Endothelial cell of umbilical vein (primary cell): Measurements from ENCODE around the gene TMPRSS4. TPM values are rescaled to one million over a fixed set of nuclear protein-coding genes. Genes with fewer than 3 reads are reported as not detected.

Experiments
- BruUV-seq: library from RNA; stranded (reverse); fragments of 400-500 nt; replicated peaks from 2 replicates; lab custom pipeline; 2021; lab: Mats Ljungman, UMichigan
- CTCF ChIA-PET: fragments of 300-600, 350-600 bp; sonication (Branson Sonifier 250); formaldehyde crosslinking; loops from one replicate; lab custom pipeline; 2021; ENCODE audit warnings: antibody characterized with exemption, inconsistent platforms; lab: Charles Lee
- POLR2A ChIA-PET: fragments of 300-600, 350-600 bp; sonication (Branson Sonifier 250); formaldehyde crosslinking; loops from one replicate; lab custom pipeline; 2021; ENCODE audit warnings: antibody characterized with exemption, inconsistent platforms; lab: Charles Lee
- DNase-seq: peaks from one replicate; pipeline ENCODE4 v3.0.0-alpha.2; 2011; ENCODE audit warnings: low read depth, low spot score
- FAIRE-seq: peaks from 2 replicates; lab custom pipeline; 2011; peaks lifted over from hg19 to GRCh38; lab: Jason Lieb, UNC
- H2AFZ ChIP-seq: 2 replicates; pipeline ENCODE4 v1.6.0; 2012; ENCODE audit warnings: low read depth, low read length, control low read depth, inconsistent platforms
- H3K27ac ChIP-seq: 2 replicates; pipeline ENCODE4 v1.5.1; 2011; ENCODE audit warnings: low read depth, mild to moderate bottlenecking, control low read depth, low read length, moderate library complexity; ENCODE audit not compliant: insufficient read depth
- H3K27me3 ChIP-seq, 2 experiments: 2 replicates each; pipeline versions ENCODE4 v1.6.0 to v1.6.1; 2011; ENCODE audit warnings: low read length in 2 of 2, mixed read lengths in 1 of 2; ENCODE audit not compliant: control insufficient read depth in 2 of 2, insufficient read depth in 2 of 2
- H3K36me3 ChIP-seq, 2 experiments: 2 replicates in 1 of 2; 3 replicates in 1 of 2; pipeline ENCODE4 v1.5.1; 2011; ENCODE audit warnings: low read length in 2 of 2, mild to moderate bottlenecking in 1 of 2, moderate library complexity in 1 of 2; ENCODE audit not compliant: control insufficient read depth in 2 of 2, insufficient read depth in 2 of 2; ENCODE audit errors: extremely low read depth in 1 of 2
- H3K4me1 ChIP-seq: 3 replicates; pipeline ENCODE4 v1.5.1; 2011; ENCODE audit warnings: mild to moderate bottlenecking, low read length; ENCODE audit not compliant: control insufficient read depth, insufficient read depth; ENCODE audit errors: extremely low read depth
- H3K4me2 ChIP-seq: 2 replicates; pipeline ENCODE4 v1.6.1; 2011; ENCODE audit warnings: low read length, control low read depth, mixed read lengths; ENCODE audit not compliant: insufficient read depth
- H3K4me3 ChIP-seq, 3 experiments: fragments of 200-600 bp in 1 of 3; sonication (generic), shearing (Covaris generic) in 1 of 3; replicated peaks in 1 of 3; 2 replicates each; pipeline ENCODE4 v1.5.1; 2011 to 2016; ENCODE audit warnings: control low read depth in 3 of 3, low read length in 3 of 3, mild to moderate bottlenecking in 2 of 3, inconsistent platforms in 1 of 3, low read depth in 1 of 3, moderate library complexity in 1 of 3; ENCODE audit not compliant: insufficient read depth in 1 of 3
- H3K79me2 ChIP-seq: 2 replicates; pipeline ENCODE4 v1.6.0; 2012; ENCODE audit warnings: low read length, inconsistent platforms; ENCODE audit not compliant: control insufficient read depth, insufficient read depth
- H3K9ac ChIP-seq: replicated peaks from 2 replicates; pipeline ENCODE3; 2011; ENCODE audit warnings: low read length, control low read depth; ENCODE audit not compliant: insufficient read depth; ENCODE audit errors: extremely low read depth
- H3K9me1 ChIP-seq: replicated peaks from 3 replicates; pipeline ENCODE4 v1.6.0; 2011; ENCODE audit warnings: mild to moderate bottlenecking, low read length; ENCODE audit not compliant: control insufficient read depth, insufficient read depth; ENCODE audit errors: extremely low read depth
- H3K9me3 ChIP-seq: replicated peaks from 2 replicates; pipeline ENCODE4 v1.5.1; 2012; ENCODE audit warnings: low read length, inconsistent platforms; ENCODE audit not compliant: control insufficient read depth, insufficient read depth
- H4K20me1 ChIP-seq: replicated peaks from 2 replicates; pipeline ENCODE3; 2011; ENCODE audit warnings: mild to moderate bottlenecking, low read length; ENCODE audit not compliant: control insufficient read depth, insufficient read depth; ENCODE audit errors: extremely low read depth
- EZH2 ChIP-seq: IDR thresholded peaks from 2 replicates; pipeline ENCODE4 v1.6.1; 2012; ENCODE audit warnings: borderline replicate concordance, low read depth, mild to moderate bottlenecking, moderate library complexity, low read length, inconsistent platforms; ENCODE audit not compliant: severe bottlenecking
- FOS ChIP-seq: IDR thresholded peaks from 2 replicates; pipeline ENCODE4 v1.6.1; 2011; ENCODE audit warnings: mild to moderate bottlenecking, low read length, moderate library complexity, borderline replicate concordance; ENCODE audit not compliant: insufficient read depth
- GATA2 ChIP-seq: IDR thresholded peaks from 2 replicates; pipeline ENCODE4 v1.7.0; 2011; ENCODE audit warnings: low read depth, mild to moderate bottlenecking, moderate library complexity, mixed read lengths, low read length; ENCODE audit not compliant: insufficient read length, insufficient read depth
- MYC ChIP-seq: IDR thresholded peaks from one replicate; pipeline ENCODE4 v1.6.1; 2011; ENCODE audit warnings: mild to moderate bottlenecking, low read depth, low read length
- POLR2A ChIP-seq: IDR thresholded peaks from 2 replicates; pipeline ENCODE4 v1.6.1; 2012; ENCODE audit warnings: low read depth, mild to moderate bottlenecking, control low read depth, low read length
- POLR2AphosphoS5 ChIP-seq: IDR thresholded peaks from 2 replicates; pipeline ENCODE4 v1.6.1; 2012; ENCODE audit warnings: low read depth, mild to moderate bottlenecking, control low read depth, low read length, moderate library complexity; ENCODE audit not compliant: insufficient read depth
- dilution Hi-C: fragments of 300-500 bp; cut with MboI; formaldehyde crosslinking; loops from one replicate; pipeline ENCODE4 v1.15.0; 2019; ENCODE audit warnings: low sequenced_read_pairs; ENCODE audit not compliant: extremely low pct_ligation_motif_present
- intact Hi-C: fragments of 100-400 bp; cut with micrococcal nuclease; formaldehyde crosslinking; loops from one replicate; pipeline ENCODE4 v1.10.0; 2022
- polyA plus RNA-seq, 4 experiments: library from polyadenylated mRNA; depleted of rRNA in 3 of 4; stranded (reverse) in 3 of 4; unstranded in 1 of 4; fragments of >200 nt; gene quantifications; 2 replicates each; pipeline versions ENCODE4 v1.2.1 to v1.2.3, GENCODE V29; 2011 to 2012; ENCODE audit warnings: missing spikeins in 1 of 4
- total RNA-seq: library from RNA; stranded (reverse); gene quantifications from 2 replicates; pipeline ENCODE4 v1.2.3, GENCODE V29; 2021
- TF ChIP-seq, protein P1 (sequence below): IDR thresholded peaks from 2 replicates; pipeline ENCODE4 v1.6.1; 2011; ENCODE audit not compliant: insufficient read depth, insufficient read length

TMPRSS4 gene
- total and polyA plus RNA-seq, 2 donors (not counting 3 experiments of a cell fraction or from before 2014, with no cell fraction given): not detected

DNA sequence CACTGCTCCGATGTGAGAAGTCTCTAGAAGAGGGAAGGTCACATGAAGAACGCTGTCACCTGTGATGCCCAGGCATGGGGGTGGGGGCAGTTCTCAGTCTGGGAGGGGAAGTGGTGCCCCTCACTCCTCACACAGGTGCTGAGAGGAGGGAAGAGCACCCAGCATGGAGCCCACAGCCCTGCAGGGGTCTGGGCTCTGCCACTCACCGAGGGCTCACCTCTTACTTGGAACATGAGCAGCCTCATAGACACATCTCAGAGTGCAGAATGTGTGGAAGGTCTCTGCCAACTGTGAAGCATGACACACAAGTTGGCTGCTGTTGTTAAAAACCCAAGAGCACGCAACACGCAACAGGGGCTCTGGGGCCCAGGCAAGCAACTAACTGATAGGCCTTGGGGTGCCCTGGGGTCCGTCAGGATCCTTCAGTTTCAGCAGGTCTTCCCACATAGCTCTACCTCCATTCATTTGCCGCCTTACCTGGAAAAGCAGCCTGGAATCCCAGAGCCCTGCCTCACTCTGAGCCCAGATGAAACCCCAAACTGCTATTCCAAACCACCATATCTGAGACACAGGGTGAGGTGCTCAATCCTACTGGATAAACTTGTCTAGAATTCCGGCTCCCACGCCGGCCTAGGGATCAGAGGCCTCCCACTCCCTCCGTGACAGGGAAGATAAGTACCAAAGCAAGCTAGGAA is 17.5 kb upstream of the TMPRSS4 start:
- ChIA-PET POLR2A (no interaction called here), CTCF (interaction anchor here (0.6 kb wide), 1 partner anchor 1578 kb away, joined by 3 read pairs; no protein-coding TSS in a partner anchor)
- Histone ChIP-seq H3K9ac (no peak overlapping the region), H3K4me1 (no peaks in the 10 kb centered on the region), H3K36me3 (no peaks in the 10 kb centered on the region), H2AFZ (no peak overlapping the region), H3K4me2 (no peak overlapping the region), H3K9me3 (no peaks in the 10 kb centered on the region), H3K79me2 (no peaks in the 10 kb centered on the region), H3K27me3 (no peaks in the 10 kb centered on the region), H3K9me1 (no peaks in the 10 kb centered on the region), H4K20me1 (no peaks in the 10 kb centered on the region), H3K27ac (no peak overlapping the region), H3K4me3 (no peak overlapping the region)
- dilution Hi-C loops (no loop called here), intact Hi-C loops (no loop called here)
- no peak for FAIRE-seq
- TF ChIP-seq POLR2A: no peak
- TF ChIP-seq, protein P1, sequence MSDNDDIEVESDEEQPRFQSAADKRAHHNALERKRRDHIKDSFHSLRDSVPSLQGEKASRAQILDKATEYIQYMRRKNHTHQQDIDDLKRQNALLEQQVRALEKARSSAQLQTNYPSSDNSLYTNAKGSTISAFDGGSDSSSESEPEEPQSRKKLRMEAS: no peak
- no peak for TF ChIP-seq FOS
- no peak for TF ChIP-seq GATA2
- no peak for TF ChIP-seq MYC
- BruUV-seq: no TSS peak
- no peak for DNase-seq

DNA sequence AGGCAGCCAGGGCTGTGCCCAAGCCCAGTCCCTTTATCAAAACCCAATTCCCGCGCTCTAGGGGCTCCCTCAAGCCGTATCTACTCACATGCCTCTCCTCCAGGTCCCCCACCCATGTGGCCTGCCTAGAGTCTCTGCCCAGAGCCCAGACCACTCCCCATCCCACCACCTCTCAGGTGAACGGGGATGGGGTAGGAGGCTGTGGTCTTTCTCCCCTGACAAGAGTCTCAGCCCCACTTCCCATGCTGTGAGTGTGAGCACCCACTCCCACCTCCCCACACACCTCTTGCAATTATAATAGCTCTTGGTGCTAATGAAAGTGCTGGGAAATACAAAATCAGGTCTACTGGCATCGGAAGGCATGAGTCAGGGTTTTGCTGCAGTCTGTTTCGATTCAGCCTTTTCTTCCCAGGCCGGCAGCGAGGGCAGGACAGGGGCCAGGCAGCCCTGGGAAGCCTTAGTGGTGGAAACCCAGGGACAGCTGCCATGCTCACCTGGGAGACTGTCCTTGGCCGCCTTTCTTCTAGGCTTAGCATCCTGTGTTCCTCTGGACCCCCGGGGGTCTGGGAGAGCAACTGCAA is 16.7 kb upstream of the TMPRSS4 start:
- H3K9ac ChIP-seq: no peak overlapping the region
- no peak overlapping the region for H3K4me3 ChIP-seq
- DNase-seq (no peak), FAIRE-seq (no peak)
- H4K20me1 ChIP-seq: no peaks in the 10 kb centered on the region
- no peaks in the 10 kb centered on the region for H3K79me2 ChIP-seq
- TF ChIP-seq POLR2A (no peak), EZH2 (no peak), POLR2AphosphoS5 (no peak)
- H3K9me1 ChIP-seq: no peaks in the 10 kb centered on the region
- H3K9me3 ChIP-seq: no peaks in the 10 kb centered on the region
- intact Hi-C loops (loop anchor here (10.0 kb wide), 1 partner anchor 55 kb away; no protein-coding TSS in a partner anchor), dilution Hi-C loops (no loop called here)
- CTCF ChIA-PET: interaction anchor here (0.6 to 2.9 kb wide), 2 partner anchors 7 to 1577 kb away, joined by 3 to 16 read pairs; no protein-coding TSS in a partner anchor
- no peaks in the 10 kb centered on the region for H3K36me3 ChIP-seq
- H3K27ac ChIP-seq: no peak overlapping the region
- H3K4me2 ChIP-seq: no peak overlapping the region
- POLR2A ChIA-PET: no interaction called here
- no peaks in the 10 kb centered on the region for H3K27me3 ChIP-seq
- H2AFZ ChIP-seq: no peak overlapping the region
- no peaks in the 10 kb centered on the region for H3K4me1 ChIP-seq
- BruUV-seq: no TSS peak
